Esophagus squamous epithelium (tissue), 4 donors: ENCODE results near the gene GNB5.

Source experiments
- CTCF ChIP-seq, 6 experiments: fragments of 450-650 bp in 4 of 6; fragments of 200-600 bp in 2 of 6; sonication (generic) in 2 of 6; IDR thresholded peaks; one replicate each; pipeline ENCODE4 v1.5.1; 2016 to 2019; ENCODE audit warnings: antibody characterized with exemption in 6 of 6, mild to moderate bottlenecking in 4 of 6, moderate library complexity in 4 of 6
- POLR2A ChIP-seq, 4 donors: fragments of 450-650 bp; IDR thresholded peaks; one replicate each; pipeline ENCODE4 v1.6.1; 2017; ENCODE audit warnings: antibody characterized with exemption in 4 of 4, mild to moderate bottlenecking in 4 of 4, moderate library complexity in 3 of 4

- no peak for TF ChIP-seq CTCF (IDR thresholded peaks at IDR 0.05)
- no peak for TF ChIP-seq POLR2A (IDR thresholded peaks at IDR 0.05)
Measured at GRCh38 chr15:52117549-52117948, 73.6 kb downstream of the GNB5 start.
